ENCODE results near the gene HBA1. TPM values are rescaled to one million over a fixed set of nuclear protein-coding genes. Genes with fewer than 3 reads are reported as not detected.
"Not testable (repeated sequence)": the region's sequence is repeated elsewhere in the genome, so short reads cannot be mapped to it uniquely, and the experiment has no call there.

The HBA1 gene
- polyA plus RNA-seq, 2 donors: 0.47 to 0.55 TPM

- no peak overlapping the region for H3K4me3 ChIP-seq (ENCODE audit: low read depth in 1 of 2, low read length in 2 of 2)
- WGBS, 2 donors: 85 to 93% methylated on average over 4 of the region's 4 CpGs
These were observed 15.4 kb downstream of the HBA1 start for GRCh38 chr16:191831-192230.

GRCh38 chr16:192686-193085 is 16.2 kb downstream of the HBA1 start:
- Histone ChIP-seq H3K4me3 (ENCODE audit: low read depth in 1 of 2, low read length in 2 of 2) (no peak overlapping the region), H3K9me3 (ENCODE audit: control insufficient read depth in 2 of 2, insufficient read depth in 1 of 2, low read depth in 1 of 2, low read length in 1 of 2) (no peaks in the 10 kb centered on the region), H3K27me3 (ENCODE audit: control insufficient read depth in 1 of 2, insufficient read depth in 2 of 2, low read length in 2 of 2) (no peaks in the 10 kb centered on the region), H3K36me3 (ENCODE audit: control insufficient read depth in 2 of 2, insufficient read depth in 2 of 2, low read length in 1 of 2) (peaks cover 17 to 47% of the 10 kb centered on the region in 2 donors), H3K27ac (ENCODE audit: low read depth in 2 of 2, low read length in 1 of 2) (no peak overlapping the region), H3K4me1 (ENCODE audit: control insufficient read depth in 2 of 2, insufficient read depth in 2 of 2, low read length in 1 of 2) (no peaks in the 10 kb centered on the region)
- WGBS, 2 donors: 90 to 94% methylated on average over 11 of the region's 11 CpGs

More at GRCh38 chr16:191831-192230, 15.4 kb downstream of the HBA1 start:
- no peak overlapping the region for H3K27ac ChIP-seq (ENCODE audit: low read depth in 2 of 2, low read length in 1 of 2)
- H3K27me3 ChIP-seq (ENCODE audit: control insufficient read depth in 1 of 2, insufficient read depth in 2 of 2, low read length in 2 of 2): no peaks in the 10 kb centered on the region
- H3K4me1 ChIP-seq (ENCODE audit: control insufficient read depth in 2 of 2, insufficient read depth in 2 of 2, low read length in 1 of 2): no peaks in the 10 kb centered on the region
- H3K9me3 ChIP-seq (ENCODE audit: control insufficient read depth in 2 of 2, insufficient read depth in 1 of 2, low read depth in 1 of 2, low read length in 1 of 2): no peaks in the 10 kb centered on the region
- H3K36me3 ChIP-seq (ENCODE audit: control insufficient read depth in 2 of 2, insufficient read depth in 2 of 2, low read length in 1 of 2): peaks cover 17 to 47% of the 10 kb centered on the region in 2 donors

GRCh38 chr16:193441-193840 is 17.0 kb downstream of the HBA1 start:
- Histone ChIP-seq H3K36me3 (ENCODE audit: control insufficient read depth in 2 of 2, insufficient read depth in 2 of 2, low read length in 1 of 2) (peaks cover 17 to 48% of the 10 kb centered on the region in 2 donors), H3K9me3 (ENCODE audit: control insufficient read depth in 2 of 2, insufficient read depth in 1 of 2, low read depth in 1 of 2, low read length in 1 of 2) (no peaks in the 10 kb centered on the region), H3K4me3 (ENCODE audit: low read depth in 1 of 2, low read length in 2 of 2) (no peak overlapping the region), H3K27ac (ENCODE audit: low read depth in 2 of 2, low read length in 1 of 2) (no peak overlapping the region), H3K27me3 (ENCODE audit: control insufficient read depth in 1 of 2, insufficient read depth in 2 of 2, low read length in 2 of 2) (no peaks in the 10 kb centered on the region), H3K4me1 (ENCODE audit: control insufficient read depth in 2 of 2, insufficient read depth in 2 of 2, low read length in 1 of 2) (no peaks in the 10 kb centered on the region)
- 93 to 94% methylated on average over 14 to 15 of the region's 15 CpGs for WGBS, 2 donors

GRCh38 chr16:194516-194915 is 18.0 kb downstream of the HBA1 start:
- Histone ChIP-seq H3K4me1 (ENCODE audit: control insufficient read depth in 2 of 2, insufficient read depth in 2 of 2, low read length in 1 of 2) (no peaks in the 10 kb centered on the region), H3K4me3 (ENCODE audit: low read depth in 1 of 2, low read length in 2 of 2) (no peak overlapping the region), H3K27ac (ENCODE audit: low read depth in 2 of 2, low read length in 1 of 2) (no peak overlapping the region), H3K27me3 (ENCODE audit: control insufficient read depth in 1 of 2, insufficient read depth in 2 of 2, low read length in 2 of 2) (no peaks in the 10 kb centered on the region), H3K36me3 (ENCODE audit: control insufficient read depth in 2 of 2, insufficient read depth in 2 of 2, low read length in 1 of 2) (peaks cover 14 to 49% of the 10 kb centered on the region in 2 donors), H3K9me3 (ENCODE audit: control insufficient read depth in 2 of 2, insufficient read depth in 1 of 2, low read depth in 1 of 2, low read length in 1 of 2) (no peaks in the 10 kb centered on the region)
- 93 to 98% methylated on average over 6 of the region's 6 CpGs for WGBS, 2 donors

GRCh38 chr16:200388-200787 is 23.9 kb downstream of the HBA1 start:
- no peaks in the 10 kb centered on the region for H3K27me3 ChIP-seq (ENCODE audit: control insufficient read depth in 1 of 2, insufficient read depth in 2 of 2, low read length in 2 of 2)
- peaks cover 3 to 25% of the 10 kb centered on the region in 2 donors for H3K36me3 ChIP-seq (ENCODE audit: control insufficient read depth in 2 of 2, insufficient read depth in 2 of 2, low read length in 1 of 2)
- WGBS, 2 donors: 93 to 96% methylated on average over 5 of the region's 5 CpGs

GRCh38 chr16:203246-203645 is 26.8 kb downstream of the HBA1 start:
- peaks cover 2 to 22% of the 10 kb centered on the region in 2 donors for H3K36me3 ChIP-seq (ENCODE audit: control insufficient read depth in 2 of 2, insufficient read depth in 2 of 2, low read length in 1 of 2)
- no peaks in the 10 kb centered on the region for H3K4me1 ChIP-seq (ENCODE audit: control insufficient read depth in 2 of 2, insufficient read depth in 2 of 2, low read length in 1 of 2)
- 92 to 94% methylated on average over 4 of the region's 4 CpGs for WGBS, 2 donors
- no peaks in the 10 kb centered on the region for H3K27me3 ChIP-seq (ENCODE audit: control insufficient read depth in 1 of 2, insufficient read depth in 2 of 2, low read length in 2 of 2)
- no peaks in the 10 kb centered on the region for H3K9me3 ChIP-seq (ENCODE audit: control insufficient read depth in 2 of 2, insufficient read depth in 1 of 2, low read depth in 1 of 2, low read length in 1 of 2)
- H3K4me3 ChIP-seq (ENCODE audit: low read depth in 1 of 2, low read length in 2 of 2): no peak overlapping the region
- H3K27ac ChIP-seq (ENCODE audit: low read depth in 2 of 2, low read length in 1 of 2): no peak overlapping the region

More at GRCh38 chr16:200388-200787, 23.9 kb downstream of the HBA1 start:
- H3K9me3 ChIP-seq (ENCODE audit: control insufficient read depth in 2 of 2, insufficient read depth in 1 of 2, low read depth in 1 of 2, low read length in 1 of 2): no peaks in the 10 kb centered on the region
- H3K4me3 ChIP-seq (ENCODE audit: low read depth in 1 of 2, low read length in 2 of 2): no peak overlapping the region
- H3K4me1 ChIP-seq (ENCODE audit: control insufficient read depth in 2 of 2, insufficient read depth in 2 of 2, low read length in 1 of 2): no peaks in the 10 kb centered on the region
- no peak overlapping the region for H3K27ac ChIP-seq (ENCODE audit: low read depth in 2 of 2, low read length in 1 of 2)

- not testable (repeated sequence) for H3K27me3 ChIP-seq (ENCODE audit: control insufficient read depth in 1 of 2, insufficient read depth in 2 of 2, low read length in 2 of 2); H3K27ac ChIP-seq (ENCODE audit: low read depth in 2 of 2, low read length in 1 of 2); H3K9me3 ChIP-seq (ENCODE audit: control insufficient read depth in 2 of 2, insufficient read depth in 1 of 2, low read depth in 1 of 2, low read length in 1 of 2); H3K4me1 ChIP-seq (ENCODE audit: control insufficient read depth in 2 of 2, insufficient read depth in 2 of 2, low read length in 1 of 2); H3K4me3 ChIP-seq (ENCODE audit: low read depth in 1 of 2, low read length in 2 of 2)
- peaks cover 2 to 16% of the 10 kb centered on the region in 2 donors for H3K36me3 ChIP-seq (ENCODE audit: control insufficient read depth in 2 of 2, insufficient read depth in 2 of 2, low read length in 1 of 2)
- 96 to 97% methylated on average over 9 of the region's 9 CpGs for WGBS, 2 donors
These were observed 27.6 kb downstream of the HBA1 start for GRCh38 chr16:204046-204445.

- H3K9me3 ChIP-seq (ENCODE audit: control insufficient read depth in 2 of 2, insufficient read depth in 1 of 2, low read depth in 1 of 2, low read length in 1 of 2); H3K4me1 ChIP-seq (ENCODE audit: control insufficient read depth in 2 of 2, insufficient read depth in 2 of 2, low read length in 1 of 2); H3K27me3 ChIP-seq (ENCODE audit: control insufficient read depth in 1 of 2, insufficient read depth in 2 of 2, low read length in 2 of 2); H3K4me3 ChIP-seq (ENCODE audit: low read depth in 1 of 2, low read length in 2 of 2); H3K27ac ChIP-seq (ENCODE audit: low read depth in 2 of 2, low read length in 1 of 2): not testable (repeated sequence)
- H3K36me3 ChIP-seq (ENCODE audit: control insufficient read depth in 2 of 2, insufficient read depth in 2 of 2, low read length in 1 of 2): peaks cover 8 to 18% of the 10 kb centered on the region in 2 donors
- WGBS, 2 donors: 89 to 91% methylated on average over 4 of the region's 4 CpGs
These were observed 32.9 kb downstream of the HBA1 start for GRCh38 chr16:209359-209758.

- not testable (repeated sequence) for H3K4me3 ChIP-seq (ENCODE audit: low read depth in 1 of 2, low read length in 2 of 2); H3K9me3 ChIP-seq (ENCODE audit: control insufficient read depth in 2 of 2, insufficient read depth in 1 of 2, low read depth in 1 of 2, low read length in 1 of 2); H3K27me3 ChIP-seq (ENCODE audit: control insufficient read depth in 1 of 2, insufficient read depth in 2 of 2, low read length in 2 of 2); H3K4me1 ChIP-seq (ENCODE audit: control insufficient read depth in 2 of 2, insufficient read depth in 2 of 2, low read length in 1 of 2); H3K27ac ChIP-seq (ENCODE audit: low read depth in 2 of 2, low read length in 1 of 2)
- 89 to 91% methylated on average over 14 of the region's 14 CpGs for WGBS, 2 donors
- H3K36me3 ChIP-seq (ENCODE audit: control insufficient read depth in 2 of 2, insufficient read depth in 2 of 2, low read length in 1 of 2): peaks cover 10 to 11% of the 10 kb centered on the region in 2 donors
These were observed 35.2 kb downstream of the HBA1 start for GRCh38 chr16:211631-212180.

GRCh38 chr16:212999-213398 is 36.5 kb downstream of the HBA1 start:
- Histone ChIP-seq H3K27ac (ENCODE audit: low read depth in 2 of 2, low read length in 1 of 2) (no peak overlapping the region), H3K4me1 (ENCODE audit: control insufficient read depth in 2 of 2, insufficient read depth in 2 of 2, low read length in 1 of 2) (no peaks in the 10 kb centered on the region), H3K9me3 (ENCODE audit: control insufficient read depth in 2 of 2, insufficient read depth in 1 of 2, low read depth in 1 of 2, low read length in 1 of 2) (no peaks in the 10 kb centered on the region), H3K36me3 (ENCODE audit: control insufficient read depth in 2 of 2, insufficient read depth in 2 of 2, low read length in 1 of 2) (peaks cover 11% of the 10 kb centered on the region in 2 donors), H3K27me3 (ENCODE audit: control insufficient read depth in 1 of 2, insufficient read depth in 2 of 2, low read length in 2 of 2) (no peaks in the 10 kb centered on the region), H3K4me3 (ENCODE audit: low read depth in 1 of 2, low read length in 2 of 2) (no peak overlapping the region)
- WGBS, 2 donors: 93 to 95% methylated on average over 3 of the region's 3 CpGs

All from esophagus (tissue), 2 donors.